Right lobe of liver (tissue), 4 donors: Measurements from ENCODE around the gene H6PD.

ENCODE experiments used
- CTCF ChIP-seq, 4 donors: fragments of 200-600 bp in 3 of 4; fragments of 450-650 bp in 1 of 4; IDR thresholded peaks; one replicate each; pipeline versions ENCODE4 v1.5.1 to v1.8.0; 2016 to 2022; ENCODE audit warnings: antibody characterized with exemption in 4 of 4, mild to moderate bottlenecking in 2 of 4
- POLR2A ChIP-seq: fragments of 450-650 bp; IDR thresholded peaks from one replicate; pipeline ENCODE4 v1.6.1; 2017; ENCODE audit warnings: antibody characterized with exemption, mild to moderate bottlenecking
- donor health status: DM: no; HTN: no; CAD: no.
- donor health status: DM: no; HTN: no; CAD: no.
- donor health status: DM: no; HTN: yes; CAD: no.

DNA sequence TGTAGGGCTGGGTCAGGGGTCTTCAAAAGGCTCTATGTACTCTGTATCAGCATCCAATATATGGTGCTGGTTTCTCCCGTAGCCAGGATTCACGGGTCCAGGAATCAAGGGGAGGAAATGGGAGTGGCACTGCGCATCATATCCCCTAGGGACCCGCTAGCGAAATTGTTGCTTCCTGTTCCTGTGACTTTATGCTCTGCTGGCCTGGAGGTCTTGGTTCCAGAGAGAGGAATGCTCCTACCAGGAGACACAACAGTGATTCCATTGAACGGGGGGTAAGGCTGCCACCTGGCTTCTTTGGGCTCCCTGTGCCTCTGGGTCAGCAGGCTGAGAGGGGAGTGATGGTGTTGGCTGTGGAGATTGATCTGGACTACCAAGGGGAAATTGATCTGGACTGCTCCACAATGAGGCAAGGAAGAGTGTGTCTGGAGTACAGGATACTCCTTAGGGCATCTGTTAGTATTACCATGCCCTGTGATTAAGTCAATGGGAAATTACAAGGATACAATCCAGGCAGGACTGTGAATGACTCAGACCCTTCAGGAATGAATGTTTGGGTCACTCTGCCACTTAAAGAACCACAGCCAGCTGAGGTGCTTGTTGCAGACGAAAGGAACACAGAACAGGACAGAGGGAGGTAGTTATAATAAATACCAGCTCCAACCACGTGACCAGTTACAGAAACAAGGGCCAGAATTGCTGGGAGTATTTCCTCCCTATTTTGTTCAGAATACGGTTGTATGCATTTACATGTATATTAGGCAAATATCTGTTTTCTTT lies 68.4 kb downstream of the H6PD start:
- TF ChIP-seq CTCF (IDR thresholded peaks at IDR 0.05) (no peak), POLR2A (no peak)
